Tibial artery (tissue), 4 donors: ENCODE results near the gene NADK.

ENCODE experiments used
- DNase-seq, 2 donors: peaks; one replicate each; pipeline ENCODE4 v3.0.0-alpha.2; 2019
- H3K27ac ChIP-seq, 2 donors: fragments of 200-600 bp; sonication (generic) in 1 of 2; 1 replicate in 1 of 2; 2 replicates in 1 of 2; pipeline ENCODE4 v1.5.1; 2018 to 2019; ENCODE audit warnings: mild to moderate bottlenecking in 1 of 2
- H3K27me3 ChIP-seq, 2 donors: fragments of 200-600 bp; sonication (generic) in 1 of 2; one replicate each; pipeline versions ENCODE4 v1.5.1 to v1.6.0; 2016 to 2019
- H3K36me3 ChIP-seq, 3 donors: fragments of 200-600 bp; sonication (generic) in 2 of 3; one replicate each; pipeline ENCODE4 v1.5.1; 2016 to 2019; ENCODE audit warnings: mild to moderate bottlenecking in 2 of 3
- H3K4me1 ChIP-seq, 4 donors: fragments of 200-600 bp; sonication (generic) in 2 of 4; 1 replicate in 3 of 4; 2 replicates in 1 of 4; pipeline ENCODE4 v1.5.1; 2016 to 2019
- H3K4me3 ChIP-seq, 2 donors: fragments of 200-600 bp; sonication (generic) in 1 of 2; 1 replicate in 1 of 2; 2 replicates in 1 of 2; pipeline ENCODE4 v1.5.1; 2018 to 2019; ENCODE audit warnings: mild to moderate bottlenecking in 2 of 2
- H3K9me3 ChIP-seq, 3 donors: fragments of 200-600 bp; sonication (generic) in 1 of 3; one replicate each; pipeline ENCODE4 v1.5.1; 2016 to 2019
- intact Hi-C: fragments of 100-400 bp; cut with DNase I; formaldehyde crosslinking; loops from one replicate; pipeline ENCODE4 v1.15.0; 2023; ENCODE audit warnings: low total_unique reads
- TF ChIP-seq, protein P1 (sequence below), 2 experiments: fragments of 200-600 bp in 1 of 2; fragments of 450-650 bp in 1 of 2; IDR thresholded peaks; one replicate each; pipeline ENCODE4 v1.5.1; 2017 to 2019; ENCODE audit warnings: antibody characterized with exemption in 2 of 2, mild to moderate bottlenecking in 1 of 2, moderate library complexity in 1 of 2

The NADK gene

DNA sequence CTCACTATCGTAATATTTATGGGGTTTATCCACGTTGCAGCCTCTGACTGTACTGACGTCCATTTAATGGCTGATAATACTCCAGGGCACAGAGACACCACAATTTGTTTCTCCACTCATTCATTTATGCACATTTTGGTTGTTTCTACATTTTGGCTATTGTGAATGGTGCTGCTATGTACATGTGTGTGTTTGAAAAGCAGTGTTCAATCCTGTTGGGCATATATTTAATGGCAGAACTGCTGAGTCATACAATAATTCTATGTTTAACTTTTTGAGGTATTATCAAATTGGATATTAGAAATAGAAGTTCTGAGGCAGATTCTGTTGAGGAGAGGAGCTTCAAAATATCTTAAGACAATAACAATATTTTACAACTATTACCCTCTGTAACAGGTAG, 39.0 kb upstream of the NADK start:
- DNase-seq: no peak
- Histone ChIP-seq H3K27ac (no peak overlapping the region), H3K4me1 (no peaks in the 10 kb centered on the region), H3K36me3 (peaks cover 25 to 62% (median 48%) of the 10 kb centered on the region in 3 donors), H3K4me3 (no peak overlapping the region), H3K27me3 (no peaks in the 10 kb centered on the region), H3K9me3 (no peaks in the 10 kb centered on the region)
- intact Hi-C loops: no loop called here
- TF ChIP-seq, protein P1, sequence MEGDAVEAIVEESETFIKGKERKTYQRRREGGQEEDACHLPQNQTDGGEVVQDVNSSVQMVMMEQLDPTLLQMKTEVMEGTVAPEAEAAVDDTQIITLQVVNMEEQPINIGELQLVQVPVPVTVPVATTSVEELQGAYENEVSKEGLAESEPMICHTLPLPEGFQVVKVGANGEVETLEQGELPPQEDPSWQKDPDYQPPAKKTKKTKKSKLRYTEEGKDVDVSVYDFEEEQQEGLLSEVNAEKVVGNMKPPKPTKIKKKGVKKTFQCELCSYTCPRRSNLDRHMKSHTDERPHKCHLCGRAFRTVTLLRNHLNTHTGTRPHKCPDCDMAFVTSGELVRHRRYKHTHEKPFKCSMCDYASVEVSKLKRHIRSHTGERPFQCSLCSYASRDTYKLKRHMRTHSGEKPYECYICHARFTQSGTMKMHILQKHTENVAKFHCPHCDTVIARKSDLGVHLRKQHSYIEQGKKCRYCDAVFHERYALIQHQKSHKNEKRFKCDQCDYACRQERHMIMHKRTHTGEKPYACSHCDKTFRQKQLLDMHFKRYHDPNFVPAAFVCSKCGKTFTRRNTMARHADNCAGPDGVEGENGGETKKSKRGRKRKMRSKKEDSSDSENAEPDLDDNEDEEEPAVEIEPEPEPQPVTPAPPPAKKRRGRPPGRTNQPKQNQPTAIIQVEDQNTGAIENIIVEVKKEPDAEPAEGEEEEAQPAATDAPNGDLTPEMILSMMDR (IDR thresholded peaks at IDR 0.05): no peak

DNA sequence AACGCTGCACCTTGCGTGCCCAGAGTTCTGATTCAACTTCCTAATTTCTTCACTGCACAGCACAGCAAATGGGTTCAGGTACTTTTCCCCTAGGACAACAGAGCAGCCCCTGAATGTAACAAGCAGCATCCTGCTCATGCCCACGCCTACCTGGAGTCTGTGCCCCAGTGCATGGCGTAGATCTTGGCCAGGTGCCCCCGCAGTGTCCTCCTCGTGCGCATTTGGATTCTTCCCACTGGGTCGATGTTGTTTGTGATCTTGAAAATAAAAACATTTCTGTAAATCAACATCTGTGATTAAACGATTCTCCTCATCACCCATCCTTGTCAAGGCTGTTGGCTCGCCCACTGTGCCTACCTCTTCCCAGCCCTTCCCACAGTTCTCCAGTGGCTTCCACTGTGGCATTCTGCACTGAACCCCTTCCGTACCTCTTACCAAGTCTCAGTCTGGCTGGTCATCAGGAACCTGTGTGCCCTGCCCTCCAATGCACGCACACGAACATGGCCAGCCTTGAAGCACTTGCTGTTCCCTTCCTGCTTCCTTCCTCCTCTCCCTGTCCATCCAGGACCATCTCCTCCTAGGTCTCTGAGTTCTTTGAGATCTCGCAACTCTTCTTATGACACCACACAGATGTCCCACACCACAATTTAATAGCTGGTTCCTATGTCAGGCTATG, 37.5 kb upstream of the NADK start:
- peaks cover 25 to 60% (median 53%) of the 10 kb centered on the region in 3 donors for H3K36me3 ChIP-seq
- H3K4me1 ChIP-seq: no peaks in the 10 kb centered on the region
- H3K27ac ChIP-seq: no peak overlapping the region
- no peaks in the 10 kb centered on the region for H3K27me3 ChIP-seq
- TF ChIP-seq, protein P1 (IDR thresholded peaks at IDR 0.05): no peak
- intact Hi-C loops: no loop called here
- H3K9me3 ChIP-seq: no peaks in the 10 kb centered on the region
- DNase-seq: peak in 1 of 2 donors; percentile 23
- H3K4me3 ChIP-seq: no peak overlapping the region

DNA sequence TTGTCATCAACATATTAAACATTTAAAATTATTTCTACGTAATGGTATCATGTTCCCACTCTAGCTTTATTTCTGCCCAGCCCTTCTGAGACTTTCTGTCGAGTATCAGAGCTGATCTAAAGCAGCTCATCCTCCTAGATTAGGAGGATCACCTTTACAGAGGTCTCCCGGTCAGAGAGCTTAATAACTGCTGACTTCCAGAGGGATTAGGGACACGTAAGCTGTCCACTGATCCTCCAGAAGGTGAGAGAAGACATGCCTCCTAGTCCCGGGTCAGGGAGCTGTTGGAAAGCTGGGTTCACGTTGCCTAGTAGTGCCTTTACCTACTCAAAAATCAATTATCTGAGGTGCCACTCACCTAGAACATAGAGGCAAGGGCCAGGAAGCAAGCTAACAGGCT, 31.2 kb upstream of the NADK start:
- Histone ChIP-seq H3K36me3 (peaks cover 9 to 69% (median 50%) of the 10 kb centered on the region in 3 donors), H3K27ac (no peak overlapping the region), H3K9me3 (no peaks in the 10 kb centered on the region), H3K4me3 (no peak overlapping the region), H3K4me1 (peaks cover 0 to 15% (median 2%) of the 10 kb centered on the region in 4 donors), H3K27me3 (no peaks in the 10 kb centered on the region)
- TF ChIP-seq, protein P1 (IDR thresholded peaks at IDR 0.05): no peak
- no peak for DNase-seq
- intact Hi-C loops: no loop called here

DNA sequence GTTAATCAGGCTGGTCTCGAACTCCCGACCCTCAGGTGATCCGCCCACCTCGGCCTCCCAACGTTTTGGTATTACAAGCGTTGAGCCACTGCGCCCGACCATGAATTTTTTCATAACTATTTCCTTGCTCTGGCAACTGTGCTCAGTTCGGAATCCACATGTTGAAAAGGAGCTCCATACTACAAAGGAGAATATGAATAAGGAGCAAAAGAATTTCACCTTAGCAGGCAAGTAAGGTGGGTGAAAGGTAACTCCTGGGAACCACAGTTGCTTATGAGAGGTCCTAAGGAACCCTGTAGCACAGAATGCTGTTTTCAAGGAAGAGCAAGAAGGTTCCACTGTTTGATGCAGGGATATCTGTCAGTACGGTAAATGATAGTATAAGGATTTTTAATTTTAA, 29.9 kb upstream of the NADK start:
- Histone ChIP-seq H3K4me3 (no peak overlapping the region), H3K9me3 (no peaks in the 10 kb centered on the region), H3K36me3 (peaks cover 16 to 69% (median 50%) of the 10 kb centered on the region in 3 donors), H3K27ac (no peak overlapping the region), H3K4me1 (peaks cover 0 to 15% (median 2%) of the 10 kb centered on the region in 4 donors), H3K27me3 (no peaks in the 10 kb centered on the region)
- intact Hi-C loops: no loop called here
- TF ChIP-seq, protein P1 (IDR thresholded peaks at IDR 0.05): no peak
- DNase-seq: no peak

DNA sequence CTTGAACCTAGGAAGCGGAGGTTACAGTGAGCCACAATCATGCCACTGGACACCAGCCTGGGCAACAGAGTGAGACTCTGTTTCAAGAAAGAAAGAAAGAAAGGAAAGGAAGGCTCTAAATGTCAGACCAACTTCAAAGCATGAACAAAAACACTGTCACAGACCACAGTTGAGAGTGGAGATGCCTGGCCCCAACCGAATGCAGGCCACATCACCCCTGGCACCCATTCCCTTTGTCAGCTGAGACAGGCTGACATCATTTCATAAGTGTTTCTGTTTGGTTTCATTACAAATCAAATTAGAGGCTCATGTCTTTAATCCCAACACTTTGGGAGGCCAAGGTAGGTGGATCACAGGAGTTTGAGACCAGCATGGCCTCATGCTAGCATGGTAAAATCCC, 28.6 kb upstream of the NADK start:
- TF ChIP-seq, protein P1 (IDR thresholded peaks at IDR 0.05): no peak
- Histone ChIP-seq H3K4me1 (peaks cover 0 to 15% (median 2%) of the 10 kb centered on the region in 4 donors), H3K27ac (peak overlapping the region; percentile 36 to 48), H3K36me3 (peaks cover 17 to 62% (median 54%) of the 10 kb centered on the region in 3 donors), H3K27me3 (no peaks in the 10 kb centered on the region), H3K4me3 (no peak overlapping the region), H3K9me3 (no peaks in the 10 kb centered on the region)
- intact Hi-C loops: no loop called here
- DNase-seq: peak in 1 of 2 donors; percentile 48
